ENCODE data around the gene PDE4D. TPM values are rescaled to one million over a fixed set of nuclear protein-coding genes. Genes with fewer than 3 reads are reported as not detected.

PDE4D gene
- total RNA-seq, 4 donors from 2014 or later, result 15.9 to 66.3 (median 48.7) TPM

- Histone ChIP-seq H3K27me3 (no peaks in the 10 kb centered on the region), H3K27ac (no peak overlapping the region), H3K36me3 (no peaks in the 10 kb centered on the region), H3K9me3 (no peaks in the 10 kb centered on the region), H3K4me3 (no peak overlapping the region), H3K4me1 (peaks cover 0 to 3% (median 1%) of the 10 kb centered on the region in 4 donors)
- TF ChIP-seq CTCF (IDR thresholded peaks at IDR 0.05) (no peak), EP300 (IDR thresholded peaks at IDR 0.05) (no peak), POLR2A (IDR thresholded peaks at IDR 0.05) (no peak)
- DNase-seq (ENCODE audit: low spot score in 2 of 2), result no peak
- WGBS, 2 donors, result 100% methylated on average over 1 of the region's 1 CpG
These were observed 631.6 kb downstream of the PDE4D start for GRCh38 chr5:59261969-59262368.

GRCh38 chr5:59260973-59261372, 632.6 kb downstream of the PDE4D start:
- TF ChIP-seq EP300 (IDR thresholded peaks at IDR 0.05) (no peak), CTCF (IDR thresholded peaks at IDR 0.05) (no peak), POLR2A (IDR thresholded peaks at IDR 0.05) (no peak)
- WGBS, 2 donors, result 58% methylated on average over 1 of the region's 1 CpG
- H3K4me3 ChIP-seq, result no peak overlapping the region
- no peaks in the 10 kb centered on the region for H3K9me3 ChIP-seq
- no peaks in the 10 kb centered on the region for H3K27me3 ChIP-seq
- DNase-seq (ENCODE audit: low spot score in 2 of 2), result no peak
- H3K36me3 ChIP-seq, result no peaks in the 10 kb centered on the region
- H3K27ac ChIP-seq, result no peak overlapping the region
- peaks cover 0 to 9% (median 1%) of the 10 kb centered on the region in 4 donors for H3K4me1 ChIP-seq

GRCh38 chr5:59260200-59260599, 633.3 kb downstream of the PDE4D start:
- Histone ChIP-seq H3K27me3 (no peaks in the 10 kb centered on the region), H3K4me1 (peaks cover 0 to 16% (median 1%) of the 10 kb centered on the region in 4 donors), H3K9me3 (no peaks in the 10 kb centered on the region), H3K27ac (no peak overlapping the region), H3K36me3 (no peaks in the 10 kb centered on the region), H3K4me3 (no peak overlapping the region)
- 94 to 97% methylated on average over 3 of the region's 3 CpGs for WGBS, 2 donors
- TF ChIP-seq POLR2A (IDR thresholded peaks at IDR 0.05), result no peak
- no peak for DNase-seq (ENCODE audit: low spot score in 2 of 2)

- TF ChIP-seq EP300 (IDR thresholded peaks at IDR 0.05) (no peak), CTCF (IDR thresholded peaks at IDR 0.05) (no peak), POLR2A (IDR thresholded peaks at IDR 0.05) (no peak)
- DNase-seq (ENCODE audit: low spot score in 2 of 2), result no peak
- 60 to 67% methylated on average over 1 of the region's 1 CpG for WGBS, 2 donors
- no peaks in the 10 kb centered on the region for H3K27me3 ChIP-seq
- peaks cover 0 to 16% (median 1%) of the 10 kb centered on the region in 4 donors for H3K4me1 ChIP-seq
- H3K36me3 ChIP-seq, result no peaks in the 10 kb centered on the region
- H3K9me3 ChIP-seq, result no peaks in the 10 kb centered on the region
- no peak overlapping the region for H3K4me3 ChIP-seq
- no peak overlapping the region for H3K27ac ChIP-seq
These were observed 634.3 kb downstream of the PDE4D start for GRCh38 chr5:59259237-59259636.

GRCh38 chr5:59257488-59258400, 635.8 kb downstream of the PDE4D start:
- Histone ChIP-seq H3K4me3 (no peak overlapping the region), H3K4me1 (peaks cover 0 to 16% (median 1%) of the 10 kb centered on the region in 4 donors), H3K9me3 (no peaks in the 10 kb centered on the region), H3K27me3 (no peaks in the 10 kb centered on the region), H3K27ac (no peak overlapping the region), H3K36me3 (no peaks in the 10 kb centered on the region)
- DNase-seq (ENCODE audit: low spot score in 2 of 2), result no peak
- TF ChIP-seq EP300 (IDR thresholded peaks at IDR 0.05) (no peak), POLR2A (IDR thresholded peaks at IDR 0.05) (no peak), CTCF (IDR thresholded peaks at IDR 0.05) (no peak)
- 82 to 89% methylated on average over 4 of the region's 4 CpGs for WGBS, 2 donors

Data from tibial nerve (tissue), 4 donors.